GM10847 (cell line): ENCODE results near the gene NOX5.

Source experiments
- POLR2A ChIP-seq: IDR thresholded peaks from 2 replicates; pipeline ENCODE4 v1.6.1; 2011; ENCODE audit not compliant: insufficient read length; ENCODE audit errors: extremely low read depth

NOX5 gene

GRCh38 chr15:68987676-68988075, 26.8 kb upstream of the NOX5 start:
- no peak for TF ChIP-seq POLR2A

GRCh38 chr15:68989541-68990230, 24.8 kb upstream of the NOX5 start:
- no peak for TF ChIP-seq POLR2A

DNA sequence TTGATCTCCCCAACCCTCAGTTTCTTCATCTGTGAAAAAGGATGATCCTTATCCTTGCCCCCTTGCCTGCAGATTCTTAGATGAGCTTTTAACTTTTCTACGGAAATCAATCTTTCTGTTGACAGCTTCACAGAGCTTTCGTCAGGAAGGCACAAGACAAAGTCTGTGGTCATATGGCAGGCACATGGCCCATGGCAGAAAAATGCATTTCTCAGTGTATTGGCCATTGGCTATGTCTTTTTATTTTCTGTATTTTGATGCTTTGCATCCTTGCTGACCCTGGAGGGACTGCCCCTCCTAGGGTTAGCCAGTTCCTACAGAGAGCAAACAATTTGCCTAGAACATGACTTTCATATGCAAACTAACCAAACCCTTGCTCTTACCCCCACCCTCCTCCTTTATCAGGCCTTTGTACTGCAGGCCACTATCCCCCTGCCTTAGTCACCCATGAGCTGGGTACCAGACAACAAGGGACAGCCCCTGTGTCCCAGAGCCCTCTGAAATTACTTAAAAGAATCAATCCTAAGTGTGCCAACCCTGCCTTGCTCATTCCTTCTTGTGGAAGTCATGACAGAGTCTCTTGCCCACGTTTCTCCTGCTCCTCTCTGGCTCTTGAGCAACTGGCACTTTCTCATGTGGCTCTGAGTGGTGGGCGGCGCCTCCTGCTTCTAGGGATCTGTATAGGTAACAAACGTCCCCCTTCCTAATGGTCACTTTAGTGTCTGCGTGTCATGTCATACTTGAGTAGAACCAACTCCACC, 24.1 kb upstream of the NOX5 start:
- no peak for TF ChIP-seq POLR2A

DNA sequence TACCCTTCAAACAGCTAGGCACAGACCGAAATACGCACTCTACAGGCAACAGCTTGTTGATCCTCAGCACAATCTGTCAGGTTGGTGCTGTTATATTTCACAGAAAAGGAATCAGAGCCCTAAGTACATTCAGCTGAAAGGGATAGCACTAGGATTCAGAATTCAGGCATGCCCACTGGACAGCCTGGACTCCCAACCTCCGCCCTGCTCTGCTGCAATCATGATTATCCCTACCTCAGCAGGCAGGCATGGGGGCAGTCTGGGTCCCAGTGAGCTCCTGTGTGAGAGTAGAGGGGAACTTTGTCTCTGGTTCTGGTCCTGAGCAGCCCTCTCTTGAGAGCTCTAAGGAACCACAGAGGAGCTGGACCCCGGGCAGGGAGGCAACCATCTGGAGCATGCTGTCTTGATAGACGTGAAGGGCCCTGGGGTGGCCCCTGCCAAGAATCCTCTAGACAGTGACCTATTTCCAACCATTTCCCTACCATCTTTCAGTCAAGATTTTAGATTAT, 23.4 kb upstream of the NOX5 start:
- no peak for TF ChIP-seq POLR2A

DNA sequence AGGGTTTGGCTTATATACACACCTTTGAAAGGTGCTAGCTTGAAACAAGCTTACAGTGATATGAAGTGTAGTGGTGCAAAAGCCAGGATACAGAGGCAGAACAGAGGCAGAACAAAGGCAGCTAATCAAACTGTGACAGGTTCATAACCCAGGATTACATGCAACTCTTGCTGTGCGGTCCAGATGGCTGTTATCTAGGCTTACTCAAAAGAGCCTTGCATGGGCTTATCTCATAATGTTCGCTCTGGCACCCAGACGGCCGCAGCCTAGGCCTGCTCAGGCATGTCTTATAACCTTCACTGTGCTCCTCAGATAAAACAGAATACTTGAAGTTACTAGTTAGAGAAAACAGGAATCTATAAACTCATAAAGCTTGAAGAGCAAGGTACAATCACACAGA, 22.8 kb upstream of the NOX5 start:
- no peak for TF ChIP-seq POLR2A

DNA sequence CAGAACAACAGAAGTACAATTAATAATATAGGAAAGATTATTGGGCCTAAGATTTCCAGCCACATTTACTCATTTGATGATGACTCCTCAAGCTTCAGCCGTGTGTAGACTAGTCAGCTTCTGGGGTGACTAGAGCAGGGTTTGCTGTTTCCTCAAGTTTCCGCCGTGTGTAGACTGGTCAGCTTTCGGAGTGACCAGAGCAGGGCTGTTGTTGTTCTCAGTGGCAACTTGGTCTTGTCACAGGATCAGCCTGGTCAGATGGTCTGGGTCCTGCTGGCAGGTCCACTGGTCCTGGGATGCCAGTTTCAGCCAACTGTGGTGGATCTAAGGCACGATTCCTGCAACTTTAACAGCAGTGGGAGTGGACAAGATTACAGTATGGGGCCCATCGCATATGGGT, 21.8 kb upstream of the NOX5 start:
- no peak for TF ChIP-seq POLR2A

DNA sequence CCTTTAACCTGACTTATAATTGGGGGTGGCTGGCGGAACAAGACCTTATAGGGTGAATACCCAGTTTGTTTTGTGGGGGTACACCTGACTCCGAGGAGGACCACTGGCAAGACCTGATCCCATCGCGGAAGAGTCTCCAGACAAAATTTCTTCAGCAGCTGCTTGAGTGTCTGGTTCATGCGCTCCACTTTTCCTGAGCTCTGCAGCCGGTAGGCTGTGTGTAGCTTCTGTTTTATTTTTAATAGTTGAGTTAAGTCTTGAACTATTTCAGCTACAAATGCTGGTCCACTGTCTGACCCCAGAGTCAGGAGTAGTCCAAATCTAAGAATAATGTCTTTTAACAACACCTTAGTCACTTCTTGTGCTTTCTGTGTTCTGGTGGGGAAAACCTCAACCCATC, 21.2 kb upstream of the NOX5 start:
- no peak for TF ChIP-seq POLR2A

GRCh38 chr15:68994149-68994548, 20.3 kb upstream of the NOX5 start:
- TF ChIP-seq POLR2A = no peak

- TF ChIP-seq POLR2A = no peak
These were observed 19.3 kb upstream of the NOX5 start for GRCh38 chr15:68994981-68995761.

- no peak for TF ChIP-seq POLR2A
These were observed 17.4 kb upstream of the NOX5 start for GRCh38 chr15:68997050-68997449.

DNA sequence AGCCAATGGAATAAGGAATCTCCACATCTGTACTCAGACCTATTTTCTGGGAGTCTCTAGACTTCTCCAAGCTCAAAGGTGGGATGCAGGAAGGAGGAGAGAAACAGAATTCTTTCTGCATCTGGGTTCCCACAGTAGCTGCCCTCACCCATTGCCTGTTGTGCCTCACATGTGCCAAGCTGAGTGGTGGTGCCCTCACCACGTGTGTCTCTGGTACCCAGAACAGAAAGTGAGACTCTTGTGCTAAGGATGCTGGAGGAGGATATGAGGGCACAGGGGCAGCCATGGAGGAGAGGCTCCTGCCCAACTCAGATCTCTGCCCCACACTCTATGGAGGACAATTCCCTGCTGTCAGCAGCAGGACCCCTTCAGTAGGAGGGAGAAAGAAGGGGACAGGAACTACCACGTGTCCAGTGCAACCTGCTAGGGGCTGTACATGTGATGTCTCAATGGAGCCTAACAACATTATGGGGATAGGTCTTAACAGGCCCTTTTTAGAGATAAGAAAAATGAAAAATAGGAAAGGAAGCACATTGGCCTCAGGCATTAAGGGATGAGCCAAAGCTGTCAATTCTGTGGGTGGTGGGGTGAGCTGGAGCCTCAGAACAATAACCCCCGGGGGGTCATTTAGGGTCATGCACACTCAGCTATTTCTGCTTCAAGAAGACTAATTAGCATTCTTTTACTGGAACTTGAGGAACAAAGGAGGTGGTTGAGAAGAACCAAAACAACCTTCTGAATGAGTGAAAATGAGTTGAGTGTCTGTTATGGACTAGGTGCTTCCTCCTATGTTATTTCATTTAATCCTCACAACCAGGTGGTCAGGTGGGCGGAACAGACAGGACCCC, 16.3 kb upstream of the NOX5 start:
- TF ChIP-seq POLR2A = no peak

GRCh38 chr15:68999091-68999490, 15.4 kb upstream of the NOX5 start:
- TF ChIP-seq POLR2A = no peak

GRCh38 chr15:69000091-69000490, 14.4 kb upstream of the NOX5 start:
- no peak for TF ChIP-seq POLR2A

DNA sequence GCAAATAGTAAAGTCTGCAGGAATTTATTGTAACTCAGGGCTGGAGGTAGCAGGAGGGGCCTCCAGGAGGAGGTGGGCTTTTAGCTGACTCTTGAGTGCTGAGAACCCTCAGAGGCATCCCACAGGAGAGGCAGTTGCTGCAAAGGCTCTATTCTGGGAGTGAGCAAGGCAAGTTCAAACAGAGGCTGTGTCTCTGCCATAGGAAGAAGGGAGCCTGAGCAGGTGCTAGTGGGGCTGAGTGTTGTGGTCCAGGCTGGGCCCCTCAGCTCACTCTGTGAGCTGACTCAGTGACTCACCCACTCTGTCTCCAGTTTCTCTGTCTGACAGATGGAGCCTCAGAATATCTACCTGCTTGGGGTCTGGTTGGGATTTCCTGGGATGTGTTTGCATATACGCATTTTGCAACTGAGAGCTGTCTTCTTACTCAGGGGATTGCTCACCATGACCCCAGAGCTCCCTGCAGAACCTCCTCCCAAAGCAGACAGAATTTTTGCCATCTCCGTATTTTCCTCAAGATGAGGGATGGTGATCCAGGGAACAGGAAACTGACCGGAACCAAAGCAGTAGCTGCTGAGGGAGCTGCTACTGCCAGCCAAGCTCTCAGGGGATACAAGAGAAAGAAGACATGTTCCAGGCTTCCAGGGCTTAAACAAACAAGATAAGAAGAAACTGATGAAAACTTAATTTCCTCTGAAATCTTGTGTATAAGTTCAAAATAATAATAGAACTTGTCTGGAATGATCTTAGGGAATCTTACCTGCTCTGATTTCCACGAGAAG, 13.6 kb upstream of the NOX5 start:
- no peak for TF ChIP-seq POLR2A

DNA sequence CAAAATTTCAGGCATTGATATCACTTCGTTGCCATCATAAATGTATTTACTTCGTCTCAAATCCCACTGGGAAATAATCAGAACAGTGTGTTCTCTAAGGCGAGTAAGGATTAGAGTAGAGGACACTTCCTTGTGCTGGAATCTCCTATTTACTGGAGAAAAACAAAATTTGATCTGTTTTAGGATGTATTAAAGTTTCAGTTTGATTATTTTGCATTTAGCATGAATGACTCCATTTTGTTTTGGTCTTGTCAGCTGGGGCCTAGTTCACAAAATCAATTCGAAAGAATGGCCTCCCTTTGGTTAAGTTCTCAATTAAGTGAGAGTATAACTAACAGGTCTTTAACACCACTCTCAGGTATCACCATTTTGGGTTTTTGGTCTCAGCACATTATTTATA, 11.7 kb upstream of the NOX5 start:
- TF ChIP-seq POLR2A = no peak

DNA sequence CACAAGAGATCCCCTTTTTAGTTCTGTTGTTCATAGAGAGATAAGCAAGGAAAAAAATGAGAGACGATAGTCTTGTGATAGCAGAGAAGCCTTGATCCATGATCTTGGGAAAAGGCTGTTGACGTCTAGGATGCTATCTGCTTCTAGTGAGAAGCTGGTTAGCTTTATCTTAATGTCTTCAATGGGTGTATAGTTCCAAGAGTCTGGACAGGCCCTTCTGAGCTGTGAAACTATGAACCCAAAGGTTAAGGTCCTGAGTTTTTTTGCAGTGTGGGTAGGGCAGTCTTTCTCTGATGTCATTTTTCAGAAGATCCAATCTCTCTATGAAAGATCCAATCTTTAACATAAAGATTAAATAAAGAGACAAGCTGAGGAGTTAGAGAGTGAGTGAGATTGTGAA, 10.5 kb upstream of the NOX5 start:
- TF ChIP-seq POLR2A = no peak
